ENCODE data around the gene ARHGAP26. TPM values are rescaled to one million over a fixed set of nuclear protein-coding genes. Genes with fewer than 3 reads are reported as not detected.
"Not testable (repeated sequence)": the region's sequence is repeated elsewhere in the genome, so short reads cannot be mapped to it uniquely, and the experiment has no call there.

ARHGAP26 gene
- total and polyA plus RNA-seq, 7 experiments from 2014 or later, result 10.5 to 123 (median 22.7) TPM

DNA sequence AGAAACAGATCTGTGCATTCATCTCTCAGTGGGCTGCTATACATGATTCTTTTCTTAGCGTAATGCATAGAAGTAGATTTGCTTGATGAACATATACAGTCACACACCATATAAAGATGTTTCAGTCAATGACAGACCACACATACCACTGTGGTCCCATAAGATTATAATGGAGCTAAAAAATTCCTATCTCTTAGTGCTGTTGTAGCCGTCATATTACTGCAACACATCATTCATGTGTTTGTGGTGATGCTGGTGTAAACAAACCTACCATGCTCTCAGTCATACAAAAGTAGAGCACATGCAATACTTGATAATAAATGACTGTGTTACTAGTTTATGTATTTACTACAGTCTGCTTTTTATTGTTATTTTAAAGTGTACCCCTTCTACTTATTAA is 214.3 kb downstream of the ARHGAP26 start:
- Histone ChIP-seq H3K4me3 (ENCODE audit: low read length) (no peak overlapping the region), H3K9me3 (ENCODE audit: control insufficient read depth in 2 of 3, low read length in 3 of 3) (no peaks in the 10 kb centered on the region), H3K4me1 (ENCODE audit: control insufficient read depth in 2 of 2, insufficient read depth in 2 of 2, low read length in 2 of 2) (peaks cover 0 to 40% of the 10 kb centered on the region in 2 donors), H3K27me3 (ENCODE audit: control insufficient read depth in 2 of 2, insufficient read depth in 2 of 2, low read length in 2 of 2) (no peaks in the 10 kb centered on the region), H3K36me3 (ENCODE audit: control insufficient read depth in 2 of 3, insufficient read depth in 3 of 3, low read length in 3 of 3) (no peaks in the 10 kb centered on the region), H3K27ac (ENCODE audit: low read depth, low read length) (no peak overlapping the region)
- ATAC-seq (no peak), DNase-seq (no peak)
- ChIA-PET CTCF (interaction anchor here (1.4 kb wide), 1 partner anchor 18 kb away, joined by 4 read pairs; no protein-coding TSS in a partner anchor), POLR2A (interaction anchor here (1.7 kb wide), 1 partner anchor 14 kb away, joined by 3 read pairs; no protein-coding TSS in a partner anchor)
- peaks cover 14 to 60% (median 29%) of the 10 kb centered on the region in 7 donors for H3K4me1 Mint-ChIP-seq
- peaks cover 8 to 37% (median 33%) of the 10 kb centered on the region in 5 donors for H3K36me3 Mint-ChIP-seq
- intact Hi-C loops (cut with micrococcal nuclease), result no loop called here
- H3K9me3 Mint-ChIP-seq, result peaks cover 0 to 27% (median 15%) of the 10 kb centered on the region in 11 donors
- no peak overlapping the region for H3K4me3 Mint-ChIP-seq
- no peaks in the 10 kb centered on the region for H3K27me3 Mint-ChIP-seq
- H3K27ac Mint-ChIP-seq, result peak overlapping the region in 1 of 9 donors; percentile 31

DNA sequence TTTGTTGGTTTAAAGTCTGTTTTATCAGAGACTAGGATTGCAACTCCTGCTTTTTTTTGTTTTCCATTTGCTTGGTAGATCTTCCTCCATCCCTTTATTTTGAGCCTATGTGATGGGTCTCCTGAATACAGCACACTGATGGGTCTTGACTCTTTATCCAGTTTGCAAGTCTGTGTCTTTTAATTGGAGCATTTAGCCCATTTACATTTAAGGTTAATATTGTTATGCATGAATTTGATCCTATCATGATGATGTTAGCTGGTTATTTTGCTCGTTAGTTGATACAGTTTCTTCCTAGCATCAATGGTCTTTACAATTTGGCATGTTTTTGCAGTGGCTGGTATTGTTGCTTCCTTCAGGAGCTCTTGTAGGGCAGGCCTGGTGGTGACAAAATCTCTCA is 219.1 kb downstream of the ARHGAP26 start:
- peak overlapping the region in 1 of 9 donors; percentile 55 for H3K27ac Mint-ChIP-seq
- H3K27me3 Mint-ChIP-seq; H3K4me3 ChIP-seq (ENCODE audit: low read length); CTCF ChIA-PET; H3K36me3 ChIP-seq (ENCODE audit: control insufficient read depth in 2 of 3, insufficient read depth in 3 of 3, low read length in 3 of 3); H3K27me3 ChIP-seq (ENCODE audit: control insufficient read depth in 2 of 2, insufficient read depth in 2 of 2, low read length in 2 of 2); ATAC-seq; POLR2A ChIA-PET; H3K27ac ChIP-seq (ENCODE audit: low read depth, low read length); H3K9me3 ChIP-seq (ENCODE audit: control insufficient read depth in 2 of 3, low read length in 3 of 3); H3K4me3 Mint-ChIP-seq; intact Hi-C loops (cut with micrococcal nuclease); DNase-seq: not testable (repeated sequence)
- peaks cover 14 to 52% (median 48%) of the 10 kb centered on the region in 5 donors for H3K36me3 Mint-ChIP-seq
- peaks cover 0 to 23% of the 10 kb centered on the region in 2 donors for H3K4me1 ChIP-seq (ENCODE audit: control insufficient read depth in 2 of 2, insufficient read depth in 2 of 2, low read length in 2 of 2)
- peaks cover 0 to 42% (median 8%) of the 10 kb centered on the region in 7 donors for H3K4me1 Mint-ChIP-seq
- peaks cover 0 to 52% (median 27%) of the 10 kb centered on the region in 11 donors for H3K9me3 Mint-ChIP-seq

GRCh38 chr5:142990073-142990472 is 219.9 kb downstream of the ARHGAP26 start:
- Mint-ChIP-seq H3K27ac (peak overlapping the region in 2 of 9 donors; percentile 28 to 42), H3K4me1 (peaks cover 0 to 41% (median 8%) of the 10 kb centered on the region in 7 donors), H3K4me3 (peak overlapping the region in 1 of 10 donors; percentile 14), H3K36me3 (peaks cover 14 to 51% (median 50%) of the 10 kb centered on the region in 5 donors), H3K9me3 (peaks cover 0 to 53% (median 25%) of the 10 kb centered on the region in 11 donors)
- CTCF ChIA-PET; DNase-seq; H3K27me3 Mint-ChIP-seq; ATAC-seq; H3K27me3 ChIP-seq (ENCODE audit: control insufficient read depth in 2 of 2, insufficient read depth in 2 of 2, low read length in 2 of 2); H3K27ac ChIP-seq (ENCODE audit: low read depth, low read length); H3K9me3 ChIP-seq (ENCODE audit: control insufficient read depth in 2 of 3, low read length in 3 of 3); H3K4me3 ChIP-seq (ENCODE audit: low read length); intact Hi-C loops (cut with micrococcal nuclease); H3K36me3 ChIP-seq (ENCODE audit: control insufficient read depth in 2 of 3, insufficient read depth in 3 of 3, low read length in 3 of 3): not testable (repeated sequence)
- POLR2A ChIA-PET, result interaction anchor here (2.0 kb wide), 1 partner anchor 12 kb away, joined by 6 read pairs; no protein-coding TSS in a partner anchor
- peaks cover 0 to 24% of the 10 kb centered on the region in 2 donors for H3K4me1 ChIP-seq (ENCODE audit: control insufficient read depth in 2 of 2, insufficient read depth in 2 of 2, low read length in 2 of 2)

- H3K27ac ChIP-seq (ENCODE audit: low read depth, low read length), result no peak overlapping the region
- intact Hi-C loops (cut with micrococcal nuclease), result no loop called here
- peaks cover 0 to 54% of the 10 kb centered on the region in 2 donors for H3K4me1 ChIP-seq (ENCODE audit: control insufficient read depth in 2 of 2, insufficient read depth in 2 of 2, low read length in 2 of 2)
- ChIA-PET POLR2A (no interaction called here), CTCF (interaction anchor here (1.2 kb wide), 1 partner anchor 9 kb away, joined by 3 read pairs; no protein-coding TSS in a partner anchor)
- DNase-seq (no peak), ATAC-seq (no peak)
- H3K4me3 ChIP-seq (ENCODE audit: low read length), result no peak overlapping the region
- Mint-ChIP-seq H3K4me3 (no peak overlapping the region), H3K36me3 (peaks cover 8 to 54% (median 42%) of the 10 kb centered on the region in 5 donors), H3K27me3 (no peaks in the 10 kb centered on the region), H3K27ac (peak overlapping the region in 2 of 9 donors; percentile 1 to 15), H3K9me3 (peaks cover 0 to 28% (median 15%) of the 10 kb centered on the region in 11 donors), H3K4me1 (peaks cover 0 to 53% (median 19%) of the 10 kb centered on the region in 7 donors)
- no peaks in the 10 kb centered on the region for H3K27me3 ChIP-seq (ENCODE audit: control insufficient read depth in 2 of 2, insufficient read depth in 2 of 2, low read length in 2 of 2)
- no peaks in the 10 kb centered on the region for H3K36me3 ChIP-seq (ENCODE audit: control insufficient read depth in 2 of 3, insufficient read depth in 3 of 3, low read length in 3 of 3)
- H3K9me3 ChIP-seq (ENCODE audit: control insufficient read depth in 2 of 3, low read length in 3 of 3), result peaks cover 0 to 3% (median 0%) of the 10 kb centered on the region in 3 experiments
Observed at GRCh38 chr5:142994218-142994617, 224.0 kb downstream of the ARHGAP26 start.

GRCh38 chr5:142995621-142996020 is 225.4 kb downstream of the ARHGAP26 start:
- H3K4me3 ChIP-seq (ENCODE audit: low read length); ATAC-seq; DNase-seq; CTCF ChIA-PET; H3K27me3 Mint-ChIP-seq; H3K36me3 ChIP-seq (ENCODE audit: control insufficient read depth in 2 of 3, insufficient read depth in 3 of 3, low read length in 3 of 3); intact Hi-C loops (cut with micrococcal nuclease); H3K27ac ChIP-seq (ENCODE audit: low read depth, low read length); H3K9me3 ChIP-seq (ENCODE audit: control insufficient read depth in 2 of 3, low read length in 3 of 3); H3K27me3 ChIP-seq (ENCODE audit: control insufficient read depth in 2 of 2, insufficient read depth in 2 of 2, low read length in 2 of 2): not testable (repeated sequence)
- peaks cover 0 to 49% (median 40%) of the 10 kb centered on the region in 5 donors for H3K36me3 Mint-ChIP-seq
- H3K4me1 Mint-ChIP-seq, result peaks cover 1 to 53% (median 13%) of the 10 kb centered on the region in 7 donors
- POLR2A ChIA-PET, result interaction anchor here (0.6 kb wide), 1 partner anchor 449 kb away, joined by 3 read pairs; no protein-coding TSS in a partner anchor
- peaks cover 0 to 50% of the 10 kb centered on the region in 2 donors for H3K4me1 ChIP-seq (ENCODE audit: control insufficient read depth in 2 of 2, insufficient read depth in 2 of 2, low read length in 2 of 2)
- H3K9me3 Mint-ChIP-seq, result peaks cover 0 to 27% (median 6%) of the 10 kb centered on the region in 11 donors
- peak overlapping the region in 1 of 10 donors; percentile 5 for H3K4me3 Mint-ChIP-seq
- peak overlapping the region in 1 of 9 donors; percentile 80 for H3K27ac Mint-ChIP-seq

DNA sequence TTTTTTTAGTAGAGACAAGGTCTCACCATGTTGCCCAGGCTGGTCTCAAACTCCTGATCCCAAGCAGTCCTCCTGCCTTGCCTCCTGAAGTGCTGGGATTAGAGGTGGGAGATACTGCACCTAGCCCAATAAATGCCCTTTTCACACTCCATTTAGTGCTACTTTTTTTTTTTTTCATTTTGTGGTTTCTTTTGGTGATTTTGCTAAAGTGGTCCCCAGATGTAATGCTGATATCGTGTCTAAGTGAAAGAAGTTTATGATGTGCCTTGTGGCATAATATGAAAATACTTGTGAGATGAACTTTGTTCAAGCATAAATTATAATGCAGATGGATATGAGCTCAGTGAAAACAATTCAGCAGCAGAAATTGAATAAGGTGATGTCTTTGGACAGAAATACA is 227.4 kb downstream of the ARHGAP26 start:
- H3K4me1 ChIP-seq (ENCODE audit: control insufficient read depth in 2 of 2, insufficient read depth in 2 of 2, low read length in 2 of 2), result peaks cover 10 to 60% of the 10 kb centered on the region in 2 donors
- Mint-ChIP-seq H3K9me3 (peaks cover 0 to 26% (median 4%) of the 10 kb centered on the region in 11 donors), H3K27ac (peak overlapping the region in 2 of 9 donors; percentile 26), H3K4me3 (no peak overlapping the region), H3K4me1 (peaks cover 21 to 67% (median 22%) of the 10 kb centered on the region in 7 donors), H3K27me3 (no peaks in the 10 kb centered on the region), H3K36me3 (peaks cover 0 to 47% (median 30%) of the 10 kb centered on the region in 5 donors)
- DNase-seq (no peak), ATAC-seq (no peak)
- ChIA-PET CTCF (interaction anchor here (0.6 kb wide), 1 partner anchor 15 kb away, joined by 6 read pairs; no protein-coding TSS in a partner anchor), POLR2A (interaction anchor here (1.6 kb wide), 1 partner anchor 13 kb away, joined by 3 read pairs; no protein-coding TSS in a partner anchor)
- intact Hi-C loops (cut with micrococcal nuclease), result no loop called here
- no peak overlapping the region for H3K4me3 ChIP-seq (ENCODE audit: low read length)
- H3K9me3 ChIP-seq (ENCODE audit: control insufficient read depth in 2 of 3, low read length in 3 of 3), result no peaks in the 10 kb centered on the region
- H3K27ac ChIP-seq (ENCODE audit: low read depth, low read length), result no peak overlapping the region
- no peaks in the 10 kb centered on the region for H3K27me3 ChIP-seq (ENCODE audit: control insufficient read depth in 2 of 2, insufficient read depth in 2 of 2, low read length in 2 of 2)
- H3K36me3 ChIP-seq (ENCODE audit: control insufficient read depth in 2 of 3, insufficient read depth in 3 of 3, low read length in 3 of 3), result no peaks in the 10 kb centered on the region

All from naive thymus-derived CD4-positive, alpha-beta T cell (primary cell).